Subcutaneous abdominal adipose tissue (tissue), 5 donors: ENCODE data around the gene CEP350.

Experiments
- H3K27ac ChIP-seq: one replicate; pipeline ENCODE4 v1.7.0; 2013; ENCODE audit warnings: low read depth, mild to moderate bottlenecking, inconsistent platforms, low read length, moderate library complexity
- H3K27me3 ChIP-seq, 5 donors: one replicate each; pipeline ENCODE4 v1.7.0; 2013; ENCODE audit warnings: low read length in 5 of 5, inconsistent platforms in 1 of 5; ENCODE audit not compliant: control insufficient read depth in 5 of 5, insufficient read depth in 4 of 5
- H3K36me3 ChIP-seq, 5 donors: one replicate each; pipeline ENCODE4 v1.7.0; 2013; ENCODE audit warnings: low read length in 5 of 5; ENCODE audit not compliant: control insufficient read depth in 5 of 5, insufficient read depth in 5 of 5
- H3K4me1 ChIP-seq, 5 donors: one replicate each; pipeline ENCODE4 v1.7.0; 2013; ENCODE audit warnings: low read length in 5 of 5, mild to moderate bottlenecking in 3 of 5, moderate library complexity in 1 of 5; ENCODE audit not compliant: control insufficient read depth in 5 of 5, insufficient read depth in 5 of 5
- H3K4me3 ChIP-seq, 5 donors: one replicate each; pipeline ENCODE4 v1.7.0; 2013; ENCODE audit warnings: low read length in 5 of 5, low read depth in 1 of 5
- H3K9ac ChIP-seq, 5 donors: one replicate each; pipeline ENCODE4 v1.7.0; 2013; ENCODE audit warnings: low read length in 5 of 5, mild to moderate bottlenecking in 4 of 5, moderate library complexity in 3 of 5
- H3K9me3 ChIP-seq, 5 donors: one replicate each; pipeline ENCODE4 v1.7.0; 2013; ENCODE audit warnings: low read length in 5 of 5; ENCODE audit not compliant: control insufficient read depth in 5 of 5
- donor health status: healthy.
- donor health status: healthy.
- donor health status: healthy.
- donor health status: healthy.
- donor health status: healthy.

The CEP350 gene

DNA sequence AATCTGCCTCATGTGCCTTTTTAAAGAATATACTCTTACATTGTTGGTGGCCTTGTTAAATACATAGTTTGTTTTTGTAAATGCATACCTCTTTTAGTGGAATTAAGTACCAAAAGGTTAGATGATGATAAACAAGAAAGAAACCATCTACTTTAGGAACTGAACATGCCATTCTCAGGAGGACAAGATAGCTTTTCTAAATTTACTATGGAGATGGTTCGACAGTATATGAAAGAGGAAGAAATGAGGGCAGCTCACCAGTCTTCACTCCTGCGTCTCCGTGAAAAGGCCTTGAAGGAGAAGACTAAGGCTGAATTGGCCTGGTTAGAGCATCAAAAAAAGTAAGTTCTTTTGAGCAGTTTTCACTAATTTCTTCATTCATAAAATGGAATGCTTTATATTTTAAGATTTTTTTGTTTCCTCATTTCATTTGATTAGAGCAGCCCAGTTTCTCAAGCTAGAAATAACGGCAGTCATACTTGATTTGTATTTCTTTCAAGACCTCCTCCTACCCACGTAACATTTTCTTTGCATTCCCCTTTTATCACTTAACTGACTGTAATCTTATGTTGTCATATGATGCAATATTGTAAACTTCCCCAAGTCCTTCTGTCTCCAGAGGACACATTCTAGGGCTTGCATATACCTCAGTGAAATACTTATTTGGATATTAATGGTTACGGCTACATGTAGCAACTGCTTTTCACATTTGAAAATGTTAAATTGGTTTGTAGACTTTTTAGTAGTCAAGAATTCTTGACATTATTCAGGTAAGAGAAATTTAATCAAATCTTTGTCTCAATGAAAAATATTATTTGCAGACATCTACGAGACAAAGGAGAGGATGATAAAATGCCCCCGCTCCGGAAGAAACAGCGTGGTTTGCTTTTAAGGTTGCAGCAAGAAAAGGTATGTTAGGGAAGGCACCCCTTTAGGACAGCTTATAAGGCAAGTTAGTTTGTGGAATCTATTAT lies 99.3 kb downstream of the CEP350 start:
- no peak overlapping the region for H3K9ac ChIP-seq
- peaks cover 51 to 65% (median 58%) of the 10 kb centered on the region in 5 donors for H3K36me3 ChIP-seq

DNA sequence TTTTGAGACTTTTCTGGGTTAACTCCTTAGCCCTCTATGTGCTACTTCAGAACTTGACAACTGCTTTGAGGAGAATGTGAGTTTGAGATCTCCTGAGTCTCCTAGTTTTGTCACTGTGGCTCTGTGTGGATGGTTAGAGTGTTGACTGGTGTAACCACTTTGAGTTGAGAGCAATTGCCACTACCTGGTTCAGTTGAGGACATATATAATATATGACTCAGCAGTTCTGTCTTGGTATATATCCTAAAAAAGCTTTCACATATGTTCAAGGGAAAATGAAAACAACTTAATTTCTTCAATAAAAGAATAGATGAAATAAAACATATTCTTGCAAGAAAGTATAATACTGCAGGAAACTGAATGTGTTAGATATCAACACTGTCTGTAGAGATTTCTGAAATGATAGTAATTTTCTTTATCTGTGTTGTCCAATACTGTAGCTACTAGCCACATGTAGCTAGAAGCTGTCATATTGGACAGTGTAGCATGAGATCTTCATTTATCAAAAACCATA lies 103.3 kb downstream of the CEP350 start:
- H3K9ac ChIP-seq, result no peak overlapping the region

More for the DNA sequence above, 99.3 kb downstream of the CEP350 start:
- Histone ChIP-seq H3K27ac (no peak overlapping the region), H3K9me3 (no peaks in the 10 kb centered on the region), H3K27me3 (no peaks in the 10 kb centered on the region), H3K4me1 (no peaks in the 10 kb centered on the region), H3K4me3 (no peak overlapping the region)

DNA sequence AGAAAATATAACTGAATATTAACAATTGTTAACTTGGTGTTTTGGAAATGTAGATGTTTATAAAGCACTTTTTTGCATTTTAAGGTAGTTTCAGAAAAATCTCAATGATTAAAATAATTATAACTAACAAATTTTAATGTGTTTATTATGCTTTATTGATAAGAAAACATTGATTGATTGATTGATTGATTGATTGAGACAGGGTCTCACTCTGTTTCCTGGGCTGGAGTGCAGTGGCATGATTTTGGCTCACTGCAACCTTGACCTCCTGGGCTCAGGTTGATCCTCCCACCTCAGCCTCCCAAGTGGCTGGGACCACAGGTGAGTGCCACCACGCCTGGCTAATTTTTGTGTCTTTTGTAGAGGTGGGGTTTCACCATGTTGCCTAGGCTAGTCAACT lies 106.4 kb downstream of the CEP350 start:
- H3K4me1 ChIP-seq, result no peaks in the 10 kb centered on the region
- no peak overlapping the region for H3K4me3 ChIP-seq
- peaks cover 27 to 53% (median 43%) of the 10 kb centered on the region in 5 donors for H3K36me3 ChIP-seq
- H3K9ac ChIP-seq, result no peak overlapping the region
- no peak overlapping the region for H3K27ac ChIP-seq
- no peaks in the 10 kb centered on the region for H3K27me3 ChIP-seq
- no peaks in the 10 kb centered on the region for H3K9me3 ChIP-seq

More for the DNA sequence above, 103.3 kb downstream of the CEP350 start:
- Histone ChIP-seq H3K4me3 (no peak overlapping the region), H3K9me3 (no peaks in the 10 kb centered on the region), H3K4me1 (no peaks in the 10 kb centered on the region), H3K27me3 (no peaks in the 10 kb centered on the region), H3K27ac (no peak overlapping the region), H3K36me3 (peaks cover 37 to 51% (median 41%) of the 10 kb centered on the region in 5 donors)

DNA sequence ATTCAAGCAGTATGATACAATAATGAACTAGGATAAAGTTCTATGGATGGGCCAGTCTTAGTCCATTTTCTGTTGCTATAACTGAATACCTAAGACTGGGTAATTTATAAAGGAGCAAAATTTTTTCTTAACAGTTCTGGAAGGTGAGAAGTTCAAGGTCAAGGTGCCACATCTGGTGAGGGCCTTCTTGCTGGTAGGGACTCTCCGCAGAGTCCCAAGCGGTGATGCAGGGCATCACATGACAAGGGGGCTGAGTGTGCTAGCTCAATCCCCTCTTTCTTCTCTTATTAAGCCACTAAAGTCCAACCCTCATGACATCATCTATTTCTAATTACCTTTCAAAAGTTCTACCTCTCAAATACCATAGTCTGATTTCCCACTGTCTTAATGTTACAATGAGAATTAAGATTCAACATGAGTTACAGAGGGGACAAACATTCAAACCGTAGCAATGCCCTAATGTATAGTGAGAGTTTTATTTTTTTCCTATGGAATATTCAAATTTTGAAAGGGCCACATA lies 107.9 kb downstream of the CEP350 start:
- H3K36me3 ChIP-seq, result peaks cover 35 to 56% (median 46%) of the 10 kb centered on the region in 5 donors

DNA sequence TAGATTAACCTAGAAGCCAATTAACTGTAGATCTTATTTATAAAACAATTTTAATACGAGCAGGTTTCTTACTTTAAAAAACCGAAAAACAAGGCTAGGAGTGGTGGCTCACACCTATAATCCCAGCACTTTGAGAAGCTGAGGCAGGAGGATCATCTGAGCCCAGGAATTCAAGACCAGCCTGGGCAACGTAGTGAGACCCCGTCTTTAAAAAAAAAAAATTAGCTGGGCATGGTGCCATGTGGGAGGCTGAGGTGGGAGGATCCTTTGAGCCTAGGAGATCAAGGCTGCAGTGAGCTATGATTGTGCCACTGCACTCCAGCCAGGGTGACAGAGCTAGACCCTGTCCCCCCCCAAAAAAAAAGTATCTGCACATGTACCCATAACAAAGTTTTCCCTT lies 110.8 kb downstream of the CEP350 start:
- H3K36me3 ChIP-seq, result peaks cover 43 to 72% (median 58%) of the 10 kb centered on the region in 5 donors
- no peak overlapping the region for H3K9ac ChIP-seq
- H3K27ac ChIP-seq, result no peak overlapping the region
- H3K4me1 ChIP-seq, result no peaks in the 10 kb centered on the region
- H3K9me3 ChIP-seq, result no peaks in the 10 kb centered on the region
- H3K27me3 ChIP-seq, result no peaks in the 10 kb centered on the region
- H3K4me3 ChIP-seq, result no peak overlapping the region

More for the DNA sequence above, 107.9 kb downstream of the CEP350 start:
- Histone ChIP-seq H3K27ac (no peak overlapping the region), H3K4me3 (no peak overlapping the region), H3K9me3 (no peaks in the 10 kb centered on the region), H3K4me1 (no peaks in the 10 kb centered on the region), H3K9ac (no peak overlapping the region), H3K27me3 (no peaks in the 10 kb centered on the region)

DNA sequence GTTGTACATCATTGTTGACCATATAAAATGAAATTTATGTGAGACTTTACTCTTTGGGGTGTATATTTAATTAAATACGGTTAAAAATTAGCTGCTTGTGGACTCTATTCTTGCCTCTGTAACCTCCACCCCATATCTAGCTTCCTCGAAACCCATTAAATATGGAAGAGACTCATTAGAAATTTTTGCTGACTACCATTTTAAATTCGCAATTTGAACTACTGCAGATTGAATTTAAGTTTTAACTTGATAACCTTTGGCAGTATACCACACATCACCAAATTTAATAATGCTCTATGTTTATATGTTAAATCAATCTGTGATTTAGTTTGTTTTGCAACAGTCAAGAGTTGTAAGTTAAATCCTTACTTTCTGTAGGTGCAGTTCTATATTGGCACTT lies 111.5 kb downstream of the CEP350 start:
- Histone ChIP-seq H3K27me3 (no peaks in the 10 kb centered on the region), H3K4me3 (no peak overlapping the region), H3K9me3 (no peaks in the 10 kb centered on the region), H3K9ac (no peak overlapping the region), H3K4me1 (no peaks in the 10 kb centered on the region), H3K27ac (no peak overlapping the region), H3K36me3 (peaks cover 46 to 76% (median 61%) of the 10 kb centered on the region in 5 donors)

DNA sequence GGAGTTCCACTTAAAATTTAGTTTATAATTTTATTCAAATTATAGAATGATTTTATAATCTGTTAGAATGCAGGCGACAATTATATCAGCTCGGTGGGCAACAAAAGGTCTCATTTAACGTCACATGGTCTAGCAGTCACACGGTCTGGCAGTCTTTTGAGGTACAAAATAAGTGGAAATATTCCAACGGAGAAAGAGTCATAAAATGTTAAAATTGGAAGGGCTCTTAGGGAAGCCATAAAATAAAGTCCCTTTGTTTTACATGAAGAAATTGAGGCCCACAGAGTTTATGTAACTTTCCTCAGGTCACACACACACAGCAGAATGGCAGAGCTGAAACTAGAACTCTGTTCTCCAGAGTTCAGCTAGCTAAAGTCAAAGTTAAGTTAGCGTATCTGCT lies 115.7 kb downstream of the CEP350 start:
- H3K27ac ChIP-seq, result no peak overlapping the region
- no peak overlapping the region for H3K4me3 ChIP-seq
- no peaks in the 10 kb centered on the region for H3K4me1 ChIP-seq
- H3K36me3 ChIP-seq, result peaks cover 29 to 78% (median 60%) of the 10 kb centered on the region in 5 donors
- no peaks in the 10 kb centered on the region for H3K9me3 ChIP-seq
- no peaks in the 10 kb centered on the region for H3K27me3 ChIP-seq
- H3K9ac ChIP-seq, result no peak overlapping the region

DNA sequence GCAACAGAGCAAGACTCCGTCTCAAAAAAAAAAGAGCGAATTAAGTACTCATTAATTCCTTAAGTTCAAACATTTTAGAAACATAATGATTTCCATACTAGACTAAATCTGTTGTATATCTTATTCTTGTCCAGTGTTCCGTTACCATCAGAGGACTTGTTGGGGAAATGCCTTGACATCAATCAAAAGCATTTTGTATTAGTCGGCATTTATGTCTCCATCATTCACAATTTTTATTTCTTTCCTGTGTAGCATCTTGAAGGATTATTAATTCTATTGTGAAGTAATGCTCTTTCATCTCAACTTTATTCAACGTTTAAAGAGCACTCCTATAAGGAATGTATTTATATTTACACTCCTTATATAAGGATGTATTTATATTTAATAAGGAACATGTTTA lies 117.1 kb downstream of the CEP350 start:
- H3K9ac ChIP-seq, result no peak overlapping the region
- H3K9me3 ChIP-seq, result no peaks in the 10 kb centered on the region
- H3K36me3 ChIP-seq, result peaks cover 36 to 81% (median 57%) of the 10 kb centered on the region in 5 donors
- no peak overlapping the region for H3K27ac ChIP-seq
- H3K27me3 ChIP-seq, result no peaks in the 10 kb centered on the region
- no peak overlapping the region for H3K4me3 ChIP-seq
- no peaks in the 10 kb centered on the region for H3K4me1 ChIP-seq

DNA sequence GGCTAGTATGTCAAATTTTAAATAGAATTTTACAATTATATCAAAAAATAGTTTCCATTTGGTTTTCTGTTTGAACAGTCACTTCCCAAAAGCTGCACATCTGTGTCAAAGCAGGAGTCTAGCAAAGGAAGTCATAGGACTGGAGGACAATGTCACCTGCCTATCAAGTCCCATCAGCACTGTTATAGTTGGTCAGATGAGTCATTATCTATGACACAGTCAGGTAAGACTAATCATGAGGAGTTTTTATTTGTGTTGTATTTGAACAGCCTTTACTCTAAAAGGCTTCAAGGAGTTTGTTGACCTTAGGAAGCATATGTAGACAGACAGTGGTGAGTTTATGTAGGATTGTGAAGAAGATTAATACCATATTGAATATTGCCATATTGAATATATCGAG lies 125.8 kb downstream of the CEP350 start:
- Histone ChIP-seq H3K27ac (no peak overlapping the region), H3K4me1 (no peaks in the 10 kb centered on the region), H3K36me3 (peaks cover 40 to 62% (median 52%) of the 10 kb centered on the region in 5 donors), H3K27me3 (no peaks in the 10 kb centered on the region), H3K9me3 (no peaks in the 10 kb centered on the region), H3K4me3 (no peak overlapping the region), H3K9ac (no peak overlapping the region)

DNA sequence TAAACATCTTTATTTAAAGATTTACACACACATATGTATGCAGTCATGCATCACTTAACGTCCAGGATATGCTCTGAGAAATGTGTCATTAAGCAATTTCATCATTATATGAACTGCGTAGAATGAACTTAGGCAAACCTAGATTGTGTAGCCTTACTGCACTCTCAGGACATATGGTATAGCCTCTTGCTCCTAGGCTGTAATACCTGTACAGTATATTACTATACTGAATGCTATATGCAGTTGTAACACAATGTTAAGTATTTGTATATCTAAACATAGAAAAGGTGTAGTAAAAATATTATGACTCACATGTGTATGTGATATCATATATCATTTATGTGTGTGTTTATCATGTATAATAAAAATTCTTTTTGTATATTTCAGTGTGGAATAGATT lies 126.9 kb downstream of the CEP350 start:
- H3K36me3 ChIP-seq, result peaks cover 30 to 56% (median 52%) of the 10 kb centered on the region in 5 donors

More for the DNA sequence above, 126.9 kb downstream of the CEP350 start:
- no peaks in the 10 kb centered on the region for H3K4me1 ChIP-seq
- no peak overlapping the region for H3K27ac ChIP-seq
- H3K27me3 ChIP-seq, result no peaks in the 10 kb centered on the region
- no peaks in the 10 kb centered on the region for H3K9me3 ChIP-seq
- H3K4me3 ChIP-seq, result no peak overlapping the region
- no peak overlapping the region for H3K9ac ChIP-seq
